Measurements from ENCODE around the gene C4orf51. TPM values are rescaled to one million over a fixed set of nuclear protein-coding genes. Genes with fewer than 3 reads are reported as not detected.

The C4orf51 gene
- total RNA-seq = not detected in 2 replicates

DNA sequence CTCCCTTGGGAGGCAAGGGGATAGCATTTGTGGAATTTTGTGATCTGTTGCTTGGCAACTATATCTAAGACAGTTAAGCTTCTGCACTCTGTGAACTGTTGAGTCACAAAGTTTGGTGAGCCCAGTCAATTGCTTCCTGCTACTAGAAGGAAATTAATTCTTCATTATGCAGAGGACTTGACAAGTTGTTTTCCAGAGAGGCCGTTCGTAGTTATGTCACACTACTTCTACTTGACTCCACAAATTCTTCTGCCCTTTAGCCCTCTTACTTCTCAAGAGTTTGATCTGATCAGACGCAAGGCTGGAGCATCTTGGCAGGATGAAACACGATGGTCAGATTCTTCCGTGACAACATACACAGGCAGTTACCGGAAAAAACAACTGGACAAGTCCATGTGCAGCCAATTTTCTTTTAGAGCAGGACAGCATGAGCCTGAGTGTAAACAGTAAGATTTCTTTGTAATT lies at the start of gene C4orf51:
TSS of gene C4orf51 (plus strand) at position 156 of the 465 bp plus-strand sequence. CDS start at position 214, 58 bp downstream.

Other genes starting within 250 kb of the C4orf51 start
- gene SMAD1, start 198.3 kb upstream of the C4orf51 start, total RNA-seq = 78.4 and 153 TPM in 2 replicates
- 2.1 and 4.5 TPM in 2 replicates for gene MMAA, start 60.8 kb upstream of the C4orf51 start, total RNA-seq

All from bladder microvascular endothelial cell (primary cell).